A549 (cell line): ENCODE measurements around the gene KDM4B. TPM values are rescaled to one million over a fixed set of nuclear protein-coding genes. Genes with fewer than 3 reads are reported as not detected.

Experiments used
- ATAC-seq, 2 experiments: fragments of 200-7000 bp in 1 of 2; fragments of >200 bp in 1 of 2; cut with Nextera tagmentation in 1 of 2; cut with Tn5 transposase in 1 of 2; 3 replicates each; pipeline versions ENCODE4 v1.8.0 to v1.9.1; 2018 to 2020; ENCODE audit warnings: mild to moderate bottlenecking in 1 of 2, moderate library complexity in 1 of 2
- CTCF ChIA-PET: fragments of 300-600 bp; sonication (Branson Sonifier 250); formaldehyde crosslinking; extraction: SDS; loops from one replicate; lab custom pipeline; 2021; ENCODE audit warnings: antibody characterized with exemption, inconsistent platforms; lab: Yijun Ruan, JAX
- POLR2A ChIA-PET: fragments of 350-600 bp; formaldehyde crosslinking; extraction: SDS; loops from one replicate; lab custom pipeline; 2021; ENCODE audit warnings: antibody characterized with exemption, inconsistent platforms; lab: Yijun Ruan, JAX
- DNase-seq, 2 experiments: peaks; one replicate each; pipeline versions ENCODE4 v3.0.0 to v3.0.0-alpha.2; 2011 to 2016; ENCODE audit warnings: low read depth in 1 of 2, low spot score in 1 of 2
- FAIRE-seq: peaks from 2 replicates; lab custom pipeline; 2011; peaks lifted over from hg19 to GRCh38; lab: Jason Lieb, UNC
- H3K27ac ChIP-seq, 2 experiments: fragments of >200 bp; sonication (Bioruptor Twin); formaldehyde crosslinking; 3 replicates each; pipeline ENCODE4 v1.5.1; 2016 to 2017
- H3K4me1 ChIP-seq: fragments of >200 bp; sonication (Bioruptor Twin); formaldehyde crosslinking; 3 replicates; pipeline ENCODE4 v1.6.1; 2016
- H3K4me2 ChIP-seq: fragments of >200 bp; sonication (Bioruptor Twin); formaldehyde crosslinking; 3 replicates; pipeline ENCODE4 v1.6.1; 2016
- H3K4me3 ChIP-seq: fragments of >200 bp; sonication (Bioruptor Twin); formaldehyde crosslinking; 3 replicates; pipeline ENCODE4 v1.5.1; 2016
- H3K9me3 ChIP-seq: fragments of >200 bp; sonication (Bioruptor Twin); formaldehyde crosslinking; 3 replicates; pipeline ENCODE4 v1.6.1; 2016
- BHLHE40 ChIP-seq: IDR thresholded peaks from 2 replicates; pipeline ENCODE4 v1.6.1; 2012; ENCODE audit warnings: low read depth, low read length, inconsistent platforms
- CBX2 ChIP-seq: fragments of 200-600 bp; sonication (generic); IDR thresholded peaks from 2 replicates; pipeline ENCODE4 v1.6.1; 2016; ENCODE audit warnings: low read depth, mild to moderate bottlenecking, borderline replicate concordance
- CBX8 ChIP-seq: fragments of 200-600 bp; sonication (generic); IDR thresholded peaks from 2 replicates; pipeline ENCODE4 v1.6.1; 2016
- CHD2 ChIP-seq: fragments of 150-350 bp; IDR thresholded peaks from 2 replicates; pipeline ENCODE4 v1.6.1; 2014; ENCODE audit warnings: low read length; ENCODE audit not compliant: partially characterized antibody
- CHD4 ChIP-seq: fragments of 200-600 bp; sonication (generic); IDR thresholded peaks from 2 replicates; pipeline ENCODE4 v1.6.1; 2016; ENCODE audit warnings: antibody characterized with exemption, mild to moderate bottlenecking, borderline replicate concordance
- EHF ChIP-seq: fragments of 250-450 bp; sonication (Bioruptor Pico); IDR thresholded peaks from 2 replicates; pipeline ENCODE4 v1.5.0; 2020; ENCODE audit warnings: mild to moderate bottlenecking
- ESRRA ChIP-seq: fragments of 150-350 bp; IDR thresholded peaks from 2 replicates; pipeline ENCODE4 v1.6.1; 2014; ENCODE audit warnings: mild to moderate bottlenecking, low read length, borderline replicate concordance
- FOSB ChIP-seq: fragments of 250-450 bp; sonication (Bioruptor Pico); IDR thresholded peaks from 2 replicates; pipeline ENCODE4 v1.5.0; 2020; ENCODE audit warnings: mild to moderate bottlenecking, moderate library complexity
- KDM1A ChIP-seq: fragments of 200-600 bp; sonication (generic); IDR thresholded peaks from 2 replicates; pipeline ENCODE4 v1.6.1; 2016; ENCODE audit warnings: low read depth, mild to moderate bottlenecking
- KDM5A ChIP-seq: fragments of 200-600 bp; sonication (generic); IDR thresholded peaks from 2 replicates; pipeline ENCODE4 v1.6.1; 2016; ENCODE audit warnings: antibody characterized with exemption, mild to moderate bottlenecking
- NPAS2 ChIP-seq: fragments of 250-450 bp; sonication (Bioruptor Pico); IDR thresholded peaks from 2 replicates; pipeline ENCODE4 v1.8.0; 2022; ENCODE audit warnings: mild to moderate bottlenecking, moderate library complexity, borderline replicate concordance
- POLR2A ChIP-seq: IDR thresholded peaks from 2 replicates; pipeline ENCODE4 v1.6.1; 2012; ENCODE audit warnings: mild to moderate bottlenecking, low read length
- POLR2AphosphoS2 ChIP-seq: conservative IDR thresholded peaks from 2 replicates; pipeline ENCODE4 v1.6.1; 2012; ENCODE audit warnings: low read length, improper control_type of control experiment, inconsistent platforms
- RCOR1 ChIP-seq: fragments of 150-350 bp; IDR thresholded peaks from 2 replicates; pipeline ENCODE4 v1.6.1; 2014; ENCODE audit warnings: antibody characterized with exemption, low read length, low read depth
- SMC3 ChIP-seq: fragments of >200 bp; sonication (Bioruptor Twin); formaldehyde crosslinking; IDR thresholded peaks from 3 replicates; pipeline ENCODE4 v1.6.1; 2018; ENCODE audit warnings: inconsistent platforms
- TP53 ChIP-seq: fragments of 250-450 bp; sonication (Bioruptor Pico); IDR thresholded peaks from 2 replicates; pipeline ENCODE4 v1.5.0; 2021; ENCODE audit warnings: mild to moderate bottlenecking, moderate library complexity
- USF2 ChIP-seq: fragments of 450-650 bp; IDR thresholded peaks from 2 replicates; pipeline ENCODE4 v1.6.1; 2014; ENCODE audit warnings: antibody characterized with exemption
- WGBS: methylation state at CpG from one replicate; pipeline ENCODE4 v1.1.6; 2017; ENCODE audit errors: missing lambda C conversion rate; 5-methylcytosine and 5-hydroxymethylcytosine counted together
- polyA plus RNA-seq, 4 experiments: library from polyadenylated mRNA; depleted of rRNA in 3 of 4; stranded (reverse); fragments of >200 nt; fragmentation: RNase III in 1 of 4; extraction: RNeasy Plus Mini Kit Qiagen cat#74134 plus additional on column Dnase treatment in 1 of 4; gene quantifications; 2 replicates in 3 of 4; 3 replicates in 1 of 4; pipeline ENCODE4 v1.2.3, GENCODE V29; 2011 to 2017
- TF ChIP-seq, protein P1 (sequence below): fragments of 200-600 bp; sonication (generic); IDR thresholded peaks from 2 replicates; pipeline ENCODE4 v1.6.1; 2016; ENCODE audit warnings: antibody characterized with exemption, mild to moderate bottlenecking, moderate library complexity
- TF ChIP-seq, protein P2 (sequence below): IDR thresholded peaks from 2 replicates; pipeline ENCODE4 v1.6.1; 2012; ENCODE audit warnings: low read depth, borderline replicate concordance

KDM4B gene
- polyA plus RNA-seq, 2 of the 4 experiments (the other 2 are of a cell fraction), result 3.0 to 4.6 TPM

- TF ChIP-seq, protein P1, sequence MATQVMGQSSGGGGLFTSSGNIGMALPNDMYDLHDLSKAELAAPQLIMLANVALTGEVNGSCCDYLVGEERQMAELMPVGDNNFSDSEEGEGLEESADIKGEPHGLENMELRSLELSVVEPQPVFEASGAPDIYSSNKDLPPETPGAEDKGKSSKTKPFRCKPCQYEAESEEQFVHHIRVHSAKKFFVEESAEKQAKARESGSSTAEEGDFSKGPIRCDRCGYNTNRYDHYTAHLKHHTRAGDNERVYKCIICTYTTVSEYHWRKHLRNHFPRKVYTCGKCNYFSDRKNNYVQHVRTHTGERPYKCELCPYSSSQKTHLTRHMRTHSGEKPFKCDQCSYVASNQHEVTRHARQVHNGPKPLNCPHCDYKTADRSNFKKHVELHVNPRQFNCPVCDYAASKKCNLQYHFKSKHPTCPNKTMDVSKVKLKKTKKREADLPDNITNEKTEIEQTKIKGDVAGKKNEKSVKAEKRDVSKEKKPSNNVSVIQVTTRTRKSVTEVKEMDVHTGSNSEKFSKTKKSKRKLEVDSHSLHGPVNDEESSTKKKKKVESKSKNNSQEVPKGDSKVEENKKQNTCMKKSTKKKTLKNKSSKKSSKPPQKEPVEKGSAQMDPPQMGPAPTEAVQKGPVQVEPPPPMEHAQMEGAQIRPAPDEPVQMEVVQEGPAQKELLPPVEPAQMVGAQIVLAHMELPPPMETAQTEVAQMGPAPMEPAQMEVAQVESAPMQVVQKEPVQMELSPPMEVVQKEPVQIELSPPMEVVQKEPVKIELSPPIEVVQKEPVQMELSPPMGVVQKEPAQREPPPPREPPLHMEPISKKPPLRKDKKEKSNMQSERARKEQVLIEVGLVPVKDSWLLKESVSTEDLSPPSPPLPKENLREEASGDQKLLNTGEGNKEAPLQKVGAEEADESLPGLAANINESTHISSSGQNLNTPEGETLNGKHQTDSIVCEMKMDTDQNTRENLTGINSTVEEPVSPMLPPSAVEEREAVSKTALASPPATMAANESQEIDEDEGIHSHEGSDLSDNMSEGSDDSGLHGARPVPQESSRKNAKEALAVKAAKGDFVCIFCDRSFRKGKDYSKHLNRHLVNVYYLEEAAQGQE, result no peak
- TF ChIP-seq POLR2AphosphoS2 (no peak), ESRRA (no peak), NPAS2 (CRISPR knock-in tag) (no peak)
These were observed 108.2 kb downstream of the KDM4B start (continued) for GRCh38 chr19:5077209-5077515.

GRCh38 chr19:5078182-5078581, 109.3 kb downstream of the KDM4B start:
- Histone ChIP-seq H3K4me2 (no peak overlapping the region), H3K4me3 (no peak overlapping the region), H3K27ac (no peak overlapping the region), H3K4me1 (no peaks in the 10 kb centered on the region), H3K9me3 (no peaks in the 10 kb centered on the region)
- no peak for DNase-seq
- TF ChIP-seq, protein P1, result no peak
- no peak for TF ChIP-seq CHD4
- no peak for TF ChIP-seq POLR2A
- no peak for TF ChIP-seq CBX2
- no peak for TF ChIP-seq SMC3
- no peak for TF ChIP-seq KDM5A
- TF ChIP-seq BHLHE40, result no peak
- TF ChIP-seq CHD2, result no peak
- TF ChIP-seq, protein P2, sequence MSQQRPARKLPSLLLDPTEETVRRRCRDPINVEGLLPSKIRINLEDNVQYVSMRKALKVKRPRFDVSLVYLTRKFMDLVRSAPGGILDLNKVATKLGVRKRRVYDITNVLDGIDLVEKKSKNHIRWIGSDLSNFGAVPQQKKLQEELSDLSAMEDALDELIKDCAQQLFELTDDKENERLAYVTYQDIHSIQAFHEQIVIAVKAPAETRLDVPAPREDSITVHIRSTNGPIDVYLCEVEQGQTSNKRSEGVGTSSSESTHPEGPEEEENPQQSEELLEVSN, result no peak
- no peak for TF ChIP-seq RCOR1
- TF ChIP-seq EHF (CRISPR knock-in tag), result no peak
- no peak for TF ChIP-seq CBX8
- TF ChIP-seq KDM1A, result no peak
- no peak for TF ChIP-seq FOSB (CRISPR knock-in tag)
- CTCF ChIA-PET, result no interaction called here
- ATAC-seq, result no peak
- FAIRE-seq, result no peak
- POLR2A ChIA-PET, result no interaction called here
- 94% methylated on average over 16 of the region's 18 CpGs for WGBS

DNA sequence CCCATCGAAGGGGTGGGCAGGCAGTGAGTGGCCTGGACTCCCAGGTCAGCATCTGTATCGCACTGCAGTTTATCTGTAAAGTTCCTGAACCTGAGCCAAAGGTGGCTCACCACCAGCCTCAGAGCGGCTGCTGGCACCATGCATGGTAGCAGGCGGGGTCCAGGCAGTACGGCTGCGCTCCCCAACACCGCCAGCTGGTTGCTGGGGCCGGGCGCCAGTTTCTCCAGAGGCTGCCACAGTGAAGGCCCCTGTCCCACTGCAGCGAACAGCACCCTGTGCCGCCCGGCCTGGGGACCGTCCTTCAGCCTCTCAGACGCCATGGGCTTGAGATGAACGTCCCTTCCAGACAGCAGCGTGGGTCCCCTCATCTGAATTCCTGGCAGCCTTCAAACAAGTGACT, 109.8 kb downstream of the KDM4B start:
- no peak overlapping the region for H3K4me2 ChIP-seq
- DNase-seq (no peak), FAIRE-seq (no peak), ATAC-seq (no peak)
- CTCF ChIA-PET, result interaction anchor here (1.8 kb wide), 1 partner anchor 8 kb away, joined by 5 read pairs; no protein-coding TSS in a partner anchor
- H3K4me3 ChIP-seq, result no peak overlapping the region
- POLR2A ChIA-PET, result no interaction called here
- no peaks in the 10 kb centered on the region for H3K4me1 ChIP-seq
- no peaks in the 10 kb centered on the region for H3K9me3 ChIP-seq
- H3K27ac ChIP-seq, result no peak overlapping the region
- TF ChIP-seq USF2 (no peak), TP53 (CRISPR knock-in tag) (no peak), CBX2 (no peak)
- 87% methylated on average over 9 of the region's 16 CpGs for WGBS
